HepG2 (cell line): Measurements from ENCODE around the gene FNDC10. TPM values are rescaled to one million over a fixed set of nuclear protein-coding genes. Genes with fewer than 3 reads are reported as not detected.

Experiments
- CREB1 ChIP-seq, 2 experiments: fragments of 450-650 bp in 1 of 2; IDR thresholded peaks; 2 replicates each; pipeline ENCODE4 v1.6.1; 2016 to 2017; ENCODE audit warnings: control low read depth in 1 of 2, mild to moderate bottlenecking in 1 of 2, missing compliant biosample characterization in 1 of 2, missing genetic modification characterization in 1 of 2
- DNMT3B ChIP-seq: conservative IDR thresholded peaks from 2 replicates; pipeline ENCODE4 v1.6.1; 2016; ENCODE audit warnings: missing biosample characterization, control low read depth
- GLI4 ChIP-seq: sonication (generic); formaldehyde crosslinking; IDR thresholded peaks from 2 replicates; pipeline ENCODE4 v1.5.1; 2020; ENCODE audit warnings: missing genetic modification reagents, mild to moderate bottlenecking, moderate library complexity, borderline replicate concordance
- JUN ChIP-seq: sonication (generic); formaldehyde crosslinking; IDR thresholded peaks from 2 replicates; pipeline ENCODE4 v1.4.0; 2020; ENCODE audit warnings: mild to moderate bottlenecking, missing genetic modification reagents
- PHF21A ChIP-seq: sonication (generic); formaldehyde crosslinking; IDR thresholded peaks from 2 replicates; pipeline ENCODE4 v1.5.0; 2020; ENCODE audit warnings: mild to moderate bottlenecking, missing genetic modification reagents
- REPIN1 ChIP-seq: sonication (generic); formaldehyde crosslinking; IDR thresholded peaks from 2 replicates; pipeline ENCODE4 v1.8.0; 2022; ENCODE audit warnings: missing genetic modification reagents, low read depth, mild to moderate bottlenecking, borderline replicate concordance
- SALL1 ChIP-seq: sonication (generic); formaldehyde crosslinking; IDR thresholded peaks from 2 replicates; pipeline ENCODE4 v1.8.0; 2022; ENCODE audit warnings: mild to moderate bottlenecking, missing genetic modification reagents
- SP140L ChIP-seq: sonication (generic); formaldehyde crosslinking; IDR thresholded peaks from 2 replicates; pipeline ENCODE4 v1.4.0; 2020; ENCODE audit warnings: missing genetic modification reagents, borderline replicate concordance
- STAT5B ChIP-seq: sonication (generic); formaldehyde crosslinking; IDR thresholded peaks from 2 replicates; pipeline ENCODE4 v1.4.0; 2020; ENCODE audit warnings: missing genetic modification reagents
- TOPORS ChIP-seq: sonication (generic); formaldehyde crosslinking; IDR thresholded peaks from 2 replicates; pipeline ENCODE4 v1.8.0; 2023; ENCODE audit warnings: mild to moderate bottlenecking, missing genetic modification reagents
- ZFP36 ChIP-seq: fragments of 150-350 bp; IDR thresholded peaks from 2 replicates; pipeline ENCODE4 v1.6.1; 2018; ENCODE audit warnings: borderline replicate concordance, low read length, low read depth; ENCODE audit not compliant: partially characterized antibody
- ZNF572 ChIP-seq: sonication (generic); formaldehyde crosslinking; IDR thresholded peaks from 2 replicates; pipeline ENCODE4 v1.5.1; 2020; ENCODE audit warnings: mild to moderate bottlenecking, missing genetic modification reagents
- ZNF790 ChIP-seq: sonication (generic); formaldehyde crosslinking; IDR thresholded peaks from 2 replicates; pipeline ENCODE4 v1.8.0; 2022; ENCODE audit warnings: missing genetic modification reagents, mild to moderate bottlenecking, borderline replicate concordance
- ZNF83 ChIP-seq: sonication (generic); formaldehyde crosslinking; IDR thresholded peaks from 2 replicates; pipeline ENCODE4 v1.4.0; 2020; ENCODE audit warnings: missing genetic modification reagents, mild to moderate bottlenecking, borderline replicate concordance
- polyA plus RNA-seq, 8 experiments: library from polyadenylated mRNA; depleted of rRNA in 3 of 8; stranded (reverse) in 7 of 8; unstranded in 1 of 8; fragments of >200 nt; fragmentation: Illumina TruSeq in 4 of 8; extraction: Trizol in 4 of 8; gene quantifications; 2 replicates each; pipeline versions ENCODE4 v1.2.1 to v1.2.3, GENCODE V29; 2011 to 2016; ENCODE audit warnings: low read depth in 4 of 8, missing spikeins in 1 of 8, mixed read lengths in 1 of 8; ENCODE audit not compliant: insufficient read depth in 1 of 8
- total RNA-seq, 5 experiments: library from RNA; depleted of rRNA; stranded (reverse); fragments of >200 nt; fragmentation: Illumina TruSeq; extraction: Trizol; gene quantifications; 2 replicates each; pipeline ENCODE4 v1.2.3, GENCODE V29; 2016; ENCODE audit warnings: low read depth in 1 of 5
- TF ChIP-seq, protein P1 (sequence below): sonication (generic); formaldehyde crosslinking; IDR thresholded peaks from 2 replicates; pipeline ENCODE4 v1.4.0; 2020; ENCODE audit warnings: missing genetic modification reagents
- TF ChIP-seq, protein P2 (sequence below): sonication (generic); formaldehyde crosslinking; IDR thresholded peaks from 2 replicates; pipeline ENCODE4 v1.4.0; 2020; ENCODE audit warnings: mild to moderate bottlenecking, missing genetic modification reagents, borderline replicate concordance
- TF ChIP-seq, protein P3 (sequence below): IDR thresholded peaks from 2 replicates; pipeline ENCODE4 v1.4.0; 2020; ENCODE audit warnings: mild to moderate bottlenecking, missing genetic modification reagents
- TF ChIP-seq, protein P4 (sequence below), 2 experiments: sonication (generic) in 1 of 2; formaldehyde crosslinking in 1 of 2; IDR thresholded peaks; 2 replicates each; pipeline versions ENCODE4 v1.5.1 to v1.6.1; 2011 to 2020; ENCODE audit warnings: borderline replicate concordance in 1 of 2, low read depth in 1 of 2, low read length in 1 of 2, mild to moderate bottlenecking in 1 of 2, missing genetic modification reagents in 1 of 2, moderate library complexity in 1 of 2

FNDC10 gene
- total and polyA plus RNA-seq, 2 of the 13 experiments (the other 11 are each of a cell fraction or from before 2014, with no cell fraction given): 2.2 to 2.5 TPM

DNA sequence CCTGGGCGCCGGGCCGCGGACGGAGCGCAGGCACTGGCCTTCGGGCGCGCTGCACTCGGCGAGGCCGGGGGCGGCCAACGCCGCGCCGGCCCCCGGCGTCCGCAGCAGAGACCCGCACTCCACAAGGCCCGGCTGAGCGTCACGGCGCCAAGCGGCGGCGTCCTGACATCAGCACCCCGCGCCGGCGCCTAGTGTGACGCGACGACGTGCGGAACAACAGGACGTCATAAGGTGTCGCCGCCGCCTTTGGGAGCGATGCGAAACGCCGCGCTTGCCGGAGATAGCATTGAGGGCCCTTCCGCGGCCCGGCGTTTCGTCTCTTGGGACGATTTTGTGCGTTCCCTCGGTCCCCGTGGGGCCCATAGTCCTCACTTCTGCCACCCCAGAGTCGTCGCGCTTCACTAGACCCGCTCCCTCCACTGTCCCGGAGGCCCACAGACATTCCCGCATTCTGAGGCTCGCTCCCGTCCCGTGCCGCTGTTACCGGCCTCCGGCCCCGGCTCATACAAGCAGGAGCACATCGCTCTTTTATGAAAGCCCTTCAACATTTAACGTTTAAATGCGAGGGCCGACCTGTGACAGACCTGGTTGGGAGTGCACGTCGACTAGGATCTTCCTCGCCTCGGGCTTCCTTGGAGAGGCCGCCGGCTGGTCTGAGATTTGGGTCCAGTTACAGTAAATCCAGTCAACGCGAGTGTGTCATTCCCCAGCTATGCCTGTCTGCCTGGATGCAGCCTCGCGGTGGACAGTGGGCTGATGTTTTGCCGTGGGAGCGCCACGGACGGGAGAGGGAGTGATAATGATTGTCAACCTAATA is 25.0 kb downstream of the FNDC10 start, which contains the start of gene SSU72 (continued):
- TF ChIP-seq, protein P1, sequence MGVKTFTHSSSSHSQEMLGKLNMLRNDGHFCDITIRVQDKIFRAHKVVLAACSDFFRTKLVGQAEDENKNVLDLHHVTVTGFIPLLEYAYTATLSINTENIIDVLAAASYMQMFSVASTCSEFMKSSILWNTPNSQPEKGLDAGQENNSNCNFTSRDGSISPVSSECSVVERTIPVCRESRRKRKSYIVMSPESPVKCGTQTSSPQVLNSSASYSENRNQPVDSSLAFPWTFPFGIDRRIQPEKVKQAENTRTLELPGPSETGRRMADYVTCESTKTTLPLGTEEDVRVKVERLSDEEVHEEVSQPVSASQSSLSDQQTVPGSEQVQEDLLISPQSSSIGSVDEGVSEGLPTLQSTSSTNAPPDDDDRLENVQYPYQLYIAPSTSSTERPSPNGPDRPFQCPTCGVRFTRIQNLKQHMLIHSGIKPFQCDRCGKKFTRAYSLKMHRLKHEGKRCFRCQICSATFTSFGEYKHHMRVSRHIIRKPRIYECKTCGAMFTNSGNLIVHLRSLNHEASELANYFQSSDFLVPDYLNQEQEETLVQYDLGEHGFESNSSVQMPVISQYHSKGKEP (CRISPR knock-in tag): 0 out of 2 replicates have a peak, but pooled peaks have one; percentile 35
- TF ChIP-seq ZNF83 (CRISPR knock-in tag) (no peak), ZFP36 (no peak), ZNF572 (no peak), GLI4 (CRISPR knock-in tag) (no peak), CREB1 (IDR thresholded peaks at IDR 0.05) (peak; percentile 99), CREB1 (CRISPR knock-in tag; IDR thresholded peaks at IDR 0.05) (peak; percentile 99), PHF21A (CRISPR knock-in tag) (no peak), SALL1 (peak; percentile 64), DNMT3B (no peak), SP140L (CRISPR knock-in tag) (0 out of 2 replicates have a peak, but pooled peaks have one; percentile 29), ZNF790 (peak; percentile 69; the same call in 1 of the 2 replicates), STAT5B (CRISPR knock-in tag) (no peak), TOPORS (CRISPR knock-in tag) (peak; percentile 25; the same call in 1 of the 2 replicates), JUN (CRISPR knock-in tag) (no peak), REPIN1 (CRISPR knock-in tag) (no peak)
- TF ChIP-seq, protein P2, sequence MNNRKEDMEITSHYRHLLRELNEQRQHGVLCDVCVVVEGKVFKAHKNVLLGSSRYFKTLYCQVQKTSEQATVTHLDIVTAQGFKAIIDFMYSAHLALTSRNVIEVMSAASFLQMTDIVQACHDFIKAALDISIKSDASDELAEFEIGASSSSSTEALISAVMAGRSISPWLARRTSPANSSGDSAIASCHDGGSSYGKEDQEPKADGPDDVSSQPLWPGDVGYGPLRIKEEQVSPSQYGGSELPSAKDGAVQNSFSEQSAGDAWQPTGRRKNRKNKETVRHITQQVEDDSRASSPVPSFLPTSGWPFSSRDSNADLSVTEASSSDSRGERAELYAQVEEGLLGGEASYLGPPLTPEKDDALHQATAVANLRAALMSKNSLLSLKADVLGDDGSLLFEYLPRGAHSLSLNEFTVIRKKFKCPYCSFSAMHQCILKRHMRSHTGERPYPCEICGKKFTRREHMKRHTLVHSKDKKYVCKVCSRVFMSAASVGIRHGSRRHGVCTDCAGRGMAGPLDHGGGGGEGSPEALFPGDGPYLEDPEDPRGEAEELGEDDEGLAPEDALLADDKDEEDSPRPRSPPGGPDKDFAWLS (CRISPR knock-in tag): no peak
- TF ChIP-seq, protein P3, sequence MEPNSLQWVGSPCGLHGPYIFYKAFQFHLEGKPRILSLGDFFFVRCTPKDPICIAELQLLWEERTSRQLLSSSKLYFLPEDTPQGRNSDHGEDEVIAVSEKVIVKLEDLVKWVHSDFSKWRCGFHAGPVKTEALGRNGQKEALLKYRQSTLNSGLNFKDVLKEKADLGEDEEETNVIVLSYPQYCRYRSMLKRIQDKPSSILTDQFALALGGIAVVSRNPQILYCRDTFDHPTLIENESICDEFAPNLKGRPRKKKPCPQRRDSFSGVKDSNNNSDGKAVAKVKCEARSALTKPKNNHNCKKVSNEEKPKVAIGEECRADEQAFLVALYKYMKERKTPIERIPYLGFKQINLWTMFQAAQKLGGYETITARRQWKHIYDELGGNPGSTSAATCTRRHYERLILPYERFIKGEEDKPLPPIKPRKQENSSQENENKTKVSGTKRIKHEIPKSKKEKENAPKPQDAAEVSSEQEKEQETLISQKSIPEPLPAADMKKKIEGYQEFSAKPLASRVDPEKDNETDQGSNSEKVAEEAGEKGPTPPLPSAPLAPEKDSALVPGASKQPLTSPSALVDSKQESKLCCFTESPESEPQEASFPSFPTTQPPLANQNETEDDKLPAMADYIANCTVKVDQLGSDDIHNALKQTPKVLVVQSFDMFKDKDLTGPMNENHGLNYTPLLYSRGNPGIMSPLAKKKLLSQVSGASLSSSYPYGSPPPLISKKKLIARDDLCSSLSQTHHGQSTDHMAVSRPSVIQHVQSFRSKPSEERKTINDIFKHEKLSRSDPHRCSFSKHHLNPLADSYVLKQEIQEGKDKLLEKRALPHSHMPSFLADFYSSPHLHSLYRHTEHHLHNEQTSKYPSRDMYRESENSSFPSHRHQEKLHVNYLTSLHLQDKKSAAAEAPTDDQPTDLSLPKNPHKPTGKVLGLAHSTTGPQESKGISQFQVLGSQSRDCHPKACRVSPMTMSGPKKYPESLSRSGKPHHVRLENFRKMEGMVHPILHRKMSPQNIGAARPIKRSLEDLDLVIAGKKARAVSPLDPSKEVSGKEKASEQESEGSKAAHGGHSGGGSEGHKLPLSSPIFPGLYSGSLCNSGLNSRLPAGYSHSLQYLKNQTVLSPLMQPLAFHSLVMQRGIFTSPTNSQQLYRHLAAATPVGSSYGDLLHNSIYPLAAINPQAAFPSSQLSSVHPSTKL (CRISPR knock-in tag): peak; percentile 54
- TF ChIP-seq, protein P4, sequence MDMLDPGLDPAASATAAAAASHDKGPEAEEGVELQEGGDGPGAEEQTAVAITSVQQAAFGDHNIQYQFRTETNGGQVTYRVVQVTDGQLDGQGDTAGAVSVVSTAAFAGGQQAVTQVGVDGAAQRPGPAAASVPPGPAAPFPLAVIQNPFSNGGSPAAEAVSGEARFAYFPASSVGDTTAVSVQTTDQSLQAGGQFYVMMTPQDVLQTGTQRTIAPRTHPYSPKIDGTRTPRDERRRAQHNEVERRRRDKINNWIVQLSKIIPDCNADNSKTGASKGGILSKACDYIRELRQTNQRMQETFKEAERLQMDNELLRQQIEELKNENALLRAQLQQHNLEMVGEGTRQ (IDR thresholded peaks at IDR 0.05; ENCODE audit: low read depth, low read length): no peak
- TF ChIP-seq, protein P4 (CRISPR knock-in tag; IDR thresholded peaks at IDR 0.05; ENCODE audit: borderline replicate concordance): no peak
